Fibroblast of the conjunctiva (primary cell): Measurements from ENCODE around the gene SOX6.
A peak's percentile ranks its signal among the peaks of the same experiment; 100 is the strongest.
"Not testable (repeated sequence)": the region's sequence is repeated elsewhere in the genome, so short reads cannot be mapped to it uniquely, and the experiment has no call there.

Experiments used
- DNase-seq: peaks from one replicate; pipeline ENCODE4 v3.0.0-alpha.2; 2010; ENCODE audit warnings: low read depth

The SOX6 gene

GRCh38 chr11:16034074-16034473, 322.3 kb downstream of the SOX6 start:
- DNase-seq, result no peak

GRCh38 chr11:16032974-16033373, 323.4 kb downstream of the SOX6 start:
- no peak for DNase-seq

- DNase-seq, result no peak
Observed at GRCh38 chr11:16031210-16031609, 325.1 kb downstream of the SOX6 start.

GRCh38 chr11:16030664-16031063, 325.7 kb downstream of the SOX6 start:
- DNase-seq, result no peak

- DNase-seq, result not testable (repeated sequence)
Observed at GRCh38 chr11:16029151-16029550, 327.2 kb downstream of the SOX6 start.

- DNase-seq, result no peak
Observed at GRCh38 chr11:16028419-16028818, 327.9 kb downstream of the SOX6 start.

GRCh38 chr11:16027621-16028020, 328.7 kb downstream of the SOX6 start:
- DNase-seq, result no peak

- no peak for DNase-seq
Observed at GRCh38 chr11:16026849-16027248, 329.5 kb downstream of the SOX6 start.

- DNase-seq, result no peak
Observed at GRCh38 chr11:16018931-16019330, 337.4 kb downstream of the SOX6 start.

GRCh38 chr11:16016468-16016829, 339.9 kb downstream of the SOX6 start:
- DNase-seq, result no peak

- no peak for DNase-seq
Observed at GRCh38 chr11:16015741-16016467, 340.4 kb downstream of the SOX6 start.

GRCh38 chr11:16013649-16014275, 342.6 kb downstream of the SOX6 start:
- DNase-seq, result no peak

GRCh38 chr11:16013242-16013641, 343.1 kb downstream of the SOX6 start:
- no peak for DNase-seq

- no peak for DNase-seq
Observed at GRCh38 chr11:16012125-16012751, 344.1 kb downstream of the SOX6 start.

GRCh38 chr11:16011396-16011795, 344.9 kb downstream of the SOX6 start:
- no peak for DNase-seq

GRCh38 chr11:16009021-16009420, 347.3 kb downstream of the SOX6 start:
- no peak for DNase-seq

GRCh38 chr11:16007514-16007913, 348.8 kb downstream of the SOX6 start:
- DNase-seq, result no peak

GRCh38 chr11:16002942-16003341, 353.4 kb downstream of the SOX6 start:
- DNase-seq, result no peak

- DNase-seq, result peak; percentile 91
Observed at GRCh38 chr11:16001899-16002426, 354.4 kb downstream of the SOX6 start.

- no peak for DNase-seq
Observed at GRCh38 chr11:16001044-16001568, 355.2 kb downstream of the SOX6 start.

GRCh38 chr11:16000065-16000464, 356.3 kb downstream of the SOX6 start:
- DNase-seq, result peak; percentile 36

GRCh38 chr11:15993345-15993744, 363.0 kb downstream of the SOX6 start:
- DNase-seq, result no peak

GRCh38 chr11:15991215-15991614, 365.1 kb downstream of the SOX6 start:
- no peak for DNase-seq
